ENCODE results near the gene TSPAN32.

Gene TSPAN32

GRCh38 chr11:2345050-2345449 is 43.2 kb downstream of the TSPAN32 start:
- H3K36me3 ChIP-seq (ENCODE audit: insufficient read depth, low read length), result no peaks in the 10 kb centered on the region
- H3K4me3 ChIP-seq (ENCODE audit: low read depth in 1 of 2, low read length in 2 of 2), result no peak overlapping the region
- H4K20me1 ChIP-seq (ENCODE audit: insufficient read depth, low read length), result no peaks in the 10 kb centered on the region
- no peak overlapping the region for H3K27ac ChIP-seq (ENCODE audit: low read length)
- peaks cover 4% of the 10 kb centered on the region for H3K9me3 ChIP-seq (ENCODE audit: insufficient read depth, low read length, severe bottlenecking)
- no peak for TF ChIP-seq CTCF (IDR thresholded peaks at IDR 0.05; ENCODE audit: borderline replicate concordance, extremely low read depth, low read length, poor library complexity, severe bottlenecking)
- TF ChIP-seq EZH2 (IDR thresholded peaks at IDR 0.05; ENCODE audit: borderline replicate concordance, low read depth, low read length, severe bottlenecking), result no peak
- H2AFZ ChIP-seq (ENCODE audit: low read depth, low read length), result no peak overlapping the region
- DNase-seq (no peak), ATAC-seq (ENCODE audit: insufficient read depth, low read depth) (no peak)
- H3K27me3 ChIP-seq (ENCODE audit: insufficient read depth, low read length, poor library complexity), result no peaks in the 10 kb centered on the region
- no peak overlapping the region for H3K4me2 ChIP-seq (ENCODE audit: insufficient read depth, low read length)
- H3K9ac ChIP-seq (ENCODE audit: low read depth, low read length), result no peak overlapping the region
- H3K4me1 ChIP-seq (ENCODE audit: insufficient read depth, low read length), result no peaks in the 10 kb centered on the region
- no peaks in the 10 kb centered on the region for H3K79me2 ChIP-seq (ENCODE audit: insufficient read depth, low read length)

DNA sequence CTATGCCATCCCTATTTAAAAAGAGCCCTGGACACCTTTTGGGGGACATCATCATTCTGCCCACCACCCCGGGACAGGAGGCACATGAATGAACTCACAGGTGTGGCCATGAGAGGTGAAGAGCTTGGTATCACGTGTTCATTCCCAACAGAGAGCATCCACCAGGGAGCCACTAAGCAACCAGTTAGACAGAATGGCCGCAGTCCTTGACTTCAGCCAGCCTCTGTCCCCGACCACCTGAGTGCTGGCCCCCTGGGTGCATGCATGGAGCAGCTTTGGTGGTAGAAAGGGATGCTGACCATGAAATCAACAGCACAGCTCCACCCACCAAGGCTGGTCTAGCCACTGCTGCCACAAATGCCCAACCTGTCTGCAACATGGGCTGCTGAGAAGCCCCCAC is 44.2 kb downstream of the TSPAN32 start:
- Histone ChIP-seq H3K4me1 (ENCODE audit: insufficient read depth, low read length) (no peaks in the 10 kb centered on the region), H3K36me3 (ENCODE audit: insufficient read depth, low read length) (no peaks in the 10 kb centered on the region), H4K20me1 (ENCODE audit: insufficient read depth, low read length) (no peaks in the 10 kb centered on the region), H3K9me3 (ENCODE audit: insufficient read depth, low read length, severe bottlenecking) (peaks cover 4% of the 10 kb centered on the region), H2AFZ (ENCODE audit: low read depth, low read length) (no peak overlapping the region), H3K27me3 (ENCODE audit: insufficient read depth, low read length, poor library complexity) (no peaks in the 10 kb centered on the region), H3K4me2 (ENCODE audit: insufficient read depth, low read length) (no peak overlapping the region), H3K4me3 (ENCODE audit: low read depth in 1 of 2, low read length in 2 of 2) (no peak overlapping the region), H3K9ac (ENCODE audit: low read depth, low read length) (no peak overlapping the region), H3K27ac (ENCODE audit: low read length) (no peak overlapping the region), H3K79me2 (ENCODE audit: insufficient read depth, low read length) (no peaks in the 10 kb centered on the region)
- TF ChIP-seq EZH2 (IDR thresholded peaks at IDR 0.05; ENCODE audit: borderline replicate concordance, low read depth, low read length, severe bottlenecking), result no peak
- TF ChIP-seq CTCF (IDR thresholded peaks at IDR 0.05; ENCODE audit: borderline replicate concordance, extremely low read depth, low read length, poor library complexity, severe bottlenecking), result no peak
- ATAC-seq (ENCODE audit: insufficient read depth, low read depth) (no peak), DNase-seq (no peak)

DNA sequence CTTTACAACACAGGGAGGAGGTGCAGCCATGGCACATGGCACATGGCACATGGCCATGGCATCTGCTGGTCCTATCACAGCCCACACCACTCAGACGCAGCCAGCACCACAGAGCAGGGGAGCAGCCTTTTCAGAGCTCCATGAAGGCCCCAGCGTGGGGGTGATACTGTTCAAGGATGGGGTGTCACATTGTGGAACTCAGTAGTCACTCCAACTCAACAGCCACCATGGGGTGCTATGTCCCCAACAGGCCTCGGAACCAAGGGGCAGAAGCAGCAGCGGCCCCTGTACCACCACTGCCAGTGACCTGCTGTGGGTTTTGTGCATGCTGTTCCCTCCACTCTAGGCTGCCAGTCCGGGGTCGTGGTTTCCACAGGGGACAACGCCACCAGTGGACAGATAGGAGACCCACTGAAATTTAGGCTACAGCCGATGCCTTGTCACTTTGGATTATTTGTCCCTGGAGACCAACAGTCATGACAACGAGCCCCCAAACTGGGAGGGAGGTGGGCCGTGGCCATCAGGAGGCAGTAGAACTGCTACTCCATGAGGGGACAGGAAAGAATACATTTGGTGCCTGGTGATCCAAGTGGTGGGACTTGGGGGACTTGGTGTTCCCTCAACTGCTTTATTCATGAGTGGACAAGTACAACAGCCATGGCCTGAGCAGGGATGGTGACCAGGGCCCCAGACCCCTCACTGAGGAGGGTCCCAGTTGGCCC is 44.9 kb downstream of the TSPAN32 start:
- Histone ChIP-seq H3K9ac (ENCODE audit: low read depth, low read length) (no peak overlapping the region), H3K79me2 (ENCODE audit: insufficient read depth, low read length) (no peaks in the 10 kb centered on the region), H3K27me3 (ENCODE audit: insufficient read depth, low read length, poor library complexity) (peaks cover 1% of the 10 kb centered on the region), H3K36me3 (ENCODE audit: insufficient read depth, low read length) (no peaks in the 10 kb centered on the region), H4K20me1 (ENCODE audit: insufficient read depth, low read length) (no peaks in the 10 kb centered on the region), H3K4me2 (ENCODE audit: insufficient read depth, low read length) (no peak overlapping the region), H2AFZ (ENCODE audit: low read depth, low read length) (no peak overlapping the region), H3K4me3 (ENCODE audit: low read depth in 1 of 2, low read length in 2 of 2) (no peak overlapping the region), H3K9me3 (ENCODE audit: insufficient read depth, low read length, severe bottlenecking) (peaks cover 4% of the 10 kb centered on the region), H3K4me1 (ENCODE audit: insufficient read depth, low read length) (no peaks in the 10 kb centered on the region), H3K27ac (ENCODE audit: low read length) (no peak overlapping the region)
- DNase-seq (no peak), ATAC-seq (ENCODE audit: insufficient read depth, low read depth) (no peak)
- TF ChIP-seq EZH2 (IDR thresholded peaks at IDR 0.05; ENCODE audit: borderline replicate concordance, low read depth, low read length, severe bottlenecking) (no peak), CTCF (IDR thresholded peaks at IDR 0.05; ENCODE audit: borderline replicate concordance, extremely low read depth, low read length, poor library complexity, severe bottlenecking) (no peak)
